Keratinocyte (primary cell): ENCODE measurements around the gene DCAF7. TPM values are rescaled to one million over a fixed set of nuclear protein-coding genes. Genes with fewer than 3 reads are reported as not detected.

ENCODE experiments used
- DNase-seq: peaks from one replicate; pipeline ENCODE4 v3.0.0-alpha.2; 2011; ENCODE audit warnings: low read depth, missing footprints, low spot score
- FAIRE-seq: peaks from 2 replicates; lab custom pipeline; 2011; peaks lifted over from hg19 to GRCh38; lab: Jason Lieb, UNC
- H2AFZ ChIP-seq: 2 replicates; pipeline ENCODE4 v1.6.0; 2012; ENCODE audit warnings: low read length, control low read depth, inconsistent platforms; ENCODE audit not compliant: control insufficient read depth
- H3K27ac ChIP-seq: 2 replicates; pipeline ENCODE4 v1.5.1; 2011; ENCODE audit warnings: low read length; ENCODE audit not compliant: control insufficient read depth, insufficient read depth
- H3K27me3 ChIP-seq: 3 replicates; pipeline ENCODE4 v1.6.0; 2011; ENCODE audit warnings: low read length; ENCODE audit not compliant: control insufficient read depth, insufficient read depth; ENCODE audit errors: extremely low read depth
- H3K36me3 ChIP-seq, 2 experiments: 2 replicates in 1 of 2; 3 replicates in 1 of 2; pipeline ENCODE4 v1.5.1; 2011; ENCODE audit warnings: low read length in 2 of 2, mild to moderate bottlenecking in 1 of 2; ENCODE audit not compliant: control insufficient read depth in 2 of 2, insufficient read depth in 2 of 2; ENCODE audit errors: extremely low read depth in 1 of 2
- H3K4me1 ChIP-seq: 3 replicates; pipeline ENCODE4 v1.5.1; 2011; ENCODE audit warnings: low read length; ENCODE audit not compliant: control insufficient read depth, insufficient read depth; ENCODE audit errors: extremely low read depth
- H3K4me2 ChIP-seq: 3 replicates; pipeline ENCODE4 v1.6.0; 2011; ENCODE audit warnings: low read depth, low read length; ENCODE audit not compliant: control insufficient read depth, insufficient read depth; ENCODE audit errors: extremely low read depth
- H3K4me3 ChIP-seq, 3 experiments: fragments of 200-600 bp in 1 of 3; sonication (generic) in 1 of 3; 2 replicates in 2 of 3; 3 replicates in 1 of 3; pipeline ENCODE4 v1.5.1; 2011 to 2016; ENCODE audit warnings: low read length in 3 of 3, mild to moderate bottlenecking in 3 of 3, control low read depth in 2 of 3, inconsistent platforms in 1 of 3, low read depth in 1 of 3, mixed read lengths in 1 of 3, mixed run types in 1 of 3, moderate library complexity in 1 of 3; ENCODE audit not compliant: control insufficient read depth in 2 of 3, insufficient read depth in 2 of 3; ENCODE audit errors: extremely low read depth in 1 of 3
- H3K79me2 ChIP-seq: 2 replicates; pipeline ENCODE4 v1.6.0; 2012; ENCODE audit warnings: low read length; ENCODE audit not compliant: control insufficient read depth, insufficient read depth
- H3K9ac ChIP-seq: 3 replicates; pipeline ENCODE4 v1.6.0; 2011; ENCODE audit warnings: low read length; ENCODE audit not compliant: control insufficient read depth, insufficient read depth; ENCODE audit errors: extremely low read depth
- H3K9me1 ChIP-seq: 3 replicates; pipeline ENCODE4 v1.6.0; 2011; ENCODE audit warnings: low read length; ENCODE audit not compliant: control insufficient read depth, insufficient read depth; ENCODE audit errors: extremely low read depth
- H3K9me3 ChIP-seq: 2 replicates; pipeline ENCODE4 v1.5.1; 2012; ENCODE audit warnings: low read depth, low read length; ENCODE audit not compliant: control insufficient read depth
- H4K20me1 ChIP-seq: 3 replicates; pipeline ENCODE4 v1.6.0; 2011; ENCODE audit warnings: low read length; ENCODE audit not compliant: control insufficient read depth, insufficient read depth; ENCODE audit errors: extremely low read depth
- CTCF ChIP-seq, 3 experiments: IDR thresholded peaks in 1 of 3; conservative IDR thresholded peaks in 1 of 3; optimal IDR thresholded peaks in 1 of 3; 2 replicates in 2 of 3; 3 replicates in 1 of 3; pipeline versions ENCODE3 to v1.5.1; 2011; ENCODE audit warnings: low read length in 3 of 3, mild to moderate bottlenecking in 3 of 3, moderate library complexity in 2 of 3, control low read depth in 1 of 3, inconsistent platforms in 1 of 3; ENCODE audit not compliant: insufficient read depth in 2 of 3; ENCODE audit errors: extremely low read depth in 1 of 3
- EZH2 ChIP-seq: IDR thresholded peaks from one replicate; pipeline ENCODE4 v1.6.1; 2012; ENCODE audit warnings: inconsistent platforms, mild to moderate bottlenecking, low read length, moderate library complexity
- dilution Hi-C: fragments of 300-500 bp; cut with MboI; formaldehyde crosslinking; loops from one replicate; pipeline ENCODE4 v1.7.0; 2020; ENCODE audit warnings: low sequenced_read_pairs; ENCODE audit not compliant: extremely low pct_ligation_motif_present
- polyA plus RNA-seq, 5 experiments: library from polyadenylated mRNA; depleted of rRNA in 3 of 5; stranded (reverse) in 3 of 5; stranded (forward) in 1 of 5; unstranded in 1 of 5; fragments of >200 nt; gene quantifications; 1 replicate in 1 of 5; 2 replicates in 3 of 5; 3 replicates in 1 of 5; pipeline versions ENCODE4 v1.2.1 to v1.2.3, GENCODE V29; 2011 to 2012; ENCODE audit warnings: missing spikeins in 2 of 5, low read depth in 1 of 5, low replicate concordance in 1 of 5

Gene DCAF7
- polyA plus RNA-seq, 1 donor (not counting 4 experiments of a cell fraction or from before 2014, with no cell fraction given): 32.6 TPM

- dilution Hi-C loops: no loop called here
Measured at GRCh38 chr17:63534078-63534570, 16.2 kb upstream of the DCAF7 start.

GRCh38 chr17:63534816-63535455 lies 15.3 kb upstream of the DCAF7 start:
- DNase-seq (no peak), FAIRE-seq (no peak)
- Histone ChIP-seq H3K79me2 (no peaks in the 10 kb centered on the region), H4K20me1 (no peaks in the 10 kb centered on the region), H3K36me3 (no peaks in the 10 kb centered on the region), H2AFZ (no peak overlapping the region), H3K9me1 (no peaks in the 10 kb centered on the region), H3K4me1 (no peaks in the 10 kb centered on the region), H3K4me3 (no peak overlapping the region), H3K9ac (no peak overlapping the region), H3K9me3 (no peaks in the 10 kb centered on the region), H3K27ac (no peak overlapping the region), H3K27me3 (peaks cover 32% of the 10 kb centered on the region), H3K4me2 (no peak overlapping the region)
- TF ChIP-seq CTCF (optimal IDR thresholded peaks at IDR 0.05 in 1 of 3, IDR thresholded peaks at IDR 0.05 in 1 of 3, conservative IDR thresholded peaks at IDR 0.05 in 1 of 3; ENCODE audit: extremely low read depth in 1 of 3, insufficient read depth in 2 of 3, low read length in 3 of 3): no peak
- no peak for TF ChIP-seq EZH2
- dilution Hi-C loops: no loop called here

More at GRCh38 chr17:63534078-63534570, 16.2 kb upstream of the DCAF7 start:
- Histone ChIP-seq H3K9me1 (no peaks in the 10 kb centered on the region), H3K9me3 (no peaks in the 10 kb centered on the region), H3K36me3 (no peaks in the 10 kb centered on the region), H3K4me1 (no peaks in the 10 kb centered on the region), H3K27me3 (peaks cover 24% of the 10 kb centered on the region), H3K9ac (no peak overlapping the region), H3K27ac (no peak overlapping the region), H4K20me1 (no peaks in the 10 kb centered on the region), H2AFZ (no peak overlapping the region), H3K4me3 (no peak overlapping the region), H3K4me2 (no peak overlapping the region), H3K79me2 (no peaks in the 10 kb centered on the region)
- FAIRE-seq (no peak), DNase-seq (no peak)
- TF ChIP-seq EZH2 (no peak), CTCF (optimal IDR thresholded peaks at IDR 0.05 in 1 of 3, IDR thresholded peaks at IDR 0.05 in 1 of 3, conservative IDR thresholded peaks at IDR 0.05 in 1 of 3; ENCODE audit: extremely low read depth in 1 of 3, insufficient read depth in 2 of 3, low read length in 3 of 3) (no peak)
